Measurements from ENCODE around the gene TREML1. TPM values are rescaled to one million over a fixed set of nuclear protein-coding genes. Genes with fewer than 3 reads are reported as not detected.

TREML1 gene
- total and polyA plus RNA-seq, 2 of the 8 experiments (the other 6 are each of a cell fraction or from before 2014, with no cell fraction given): 0.08 TPM; not detected in 1

GRCh38 chr6:41184761-41185160, 30.6 kb upstream of the TREML1 start:
- Histone ChIP-seq H3K56ac (replicated peaks; ENCODE audit: insufficient read length, low read depth, low read length) (no peak overlapping the region), H4K91ac (replicated peaks; ENCODE audit: insufficient read length, low read length) (no peak overlapping the region), H2BK15ac (ENCODE audit: low read length) (no peak overlapping the region; the same call in 1 of the 2 replicates), H3K36me3 (ENCODE audit: control insufficient read depth in 2 of 4, insufficient read depth in 4 of 4, low read length in 3 of 4) (no peaks in the 10 kb centered on the region), H3K18ac (ENCODE audit: extremely low read depth, low read length) (no peak overlapping the region), H3K14ac (ENCODE audit: insufficient read length) (no peak overlapping the region), H3K79me2 (ENCODE audit: control insufficient read depth in 1 of 2, insufficient read depth in 2 of 2, low read length in 2 of 2) (no peaks in the 10 kb centered on the region), H3K4ac (replicated peaks; ENCODE audit: insufficient read length, low read depth, low read length) (no peak overlapping the region), H3K9me3 (ENCODE audit: insufficient read depth in 2 of 2, low read depth in 1 of 2, low read length in 1 of 2) (peaks cover 1 to 7% of the 10 kb centered on the region in 2 experiments; a peak in 3 of 4 replicates), H3K4me1 (replicated peaks in 1 of 4; ENCODE audit: control insufficient read depth in 3 of 4, insufficient read depth in 4 of 4, low read length in 3 of 4) (peaks cover 0 to 4% (median 0%) of the 10 kb centered on the region in 4 experiments; a peak in 1 of 7 replicates), H2AK5ac (ENCODE audit: low read depth, low read length) (no peak overlapping the region), H3K23me2 (ENCODE audit: low read depth, low read length) (no peaks in the 10 kb centered on the region; the same call in 1 of the 2 replicates), H3K27ac (ENCODE audit: low read depth, low read length) (no peak overlapping the region), H2BK5ac (ENCODE audit: low read depth, low read length) (no peak overlapping the region), H4K5ac (ENCODE audit: insufficient read length, low read depth, low read length) (no peak overlapping the region), H2BK20ac (ENCODE audit: low read length) (no peak overlapping the region), H2AFZ (ENCODE audit: low read length) (no peak overlapping the region), H4K20me1 (replicated peaks in 1 of 2; ENCODE audit: control insufficient read depth in 1 of 2, insufficient read depth in 2 of 2, low read length in 2 of 2) (no peaks in the 10 kb centered on the region), H3K23ac (ENCODE audit: insufficient read length) (no peak overlapping the region), H3K4me3 (ENCODE audit: extremely low read depth in 1 of 4, insufficient read depth in 2 of 4, low read depth in 3 of 4, low read length in 4 of 4) (no peak overlapping the region), H3K79me1 (ENCODE audit: low read depth, low read length) (no peaks in the 10 kb centered on the region), H3K27me3 (replicated peaks in 1 of 4; ENCODE audit: control insufficient read depth in 3 of 4, extremely low read depth in 1 of 4, insufficient read depth in 3 of 4, low read length in 3 of 4) (no peaks in the 10 kb centered on the region), H2BK12ac (ENCODE audit: low read depth, low read length) (no peak overlapping the region), H4K8ac (ENCODE audit: extremely low read depth, insufficient read depth, low read length) (no peak overlapping the region; the same call in 1 of the 2 replicates), H2BK120ac (replicated peaks; ENCODE audit: low read depth, low read length) (no peak overlapping the region), H3K9ac (replicated peaks in 1 of 4; ENCODE audit: extremely low read depth in 1 of 4, low read depth in 3 of 4, low read length in 3 of 4) (no peak overlapping the region), H3K4me2 (ENCODE audit: insufficient read depth in 1 of 2, low read depth in 2 of 2, low read length in 2 of 2) (no peak overlapping the region)
- no peak for FAIRE-seq
- peak in 1 of 2 experiments; percentile 17 for DNase-seq (ENCODE audit: low read depth in 1 of 2, low spot score in 2 of 2)
- TF ChIP-seq MAFK (IDR thresholded peaks at IDR 0.05; ENCODE audit: low read depth, low read length) (no peak), ASH2L (IDR thresholded peaks at IDR 0.05; ENCODE audit: low read length) (no peak), RXRA (IDR thresholded peaks at IDR 0.05; ENCODE audit: insufficient read depth, low read depth, low read length) (no peak), CREB1 (IDR thresholded peaks at IDR 0.05) (no peak), TAF1 (IDR thresholded peaks at IDR 0.05; ENCODE audit: low read depth, low read length) (no peak), SP2 (IDR thresholded peaks at IDR 0.05; ENCODE audit: low read length) (no peak), E2F6 (IDR thresholded peaks at IDR 0.05) (no peak), TAF7 (optimal IDR thresholded peaks at IDR 0.05; ENCODE audit: borderline replicate concordance, low read depth, low read length) (no peak)
- TF ChIP-seq, protein P1, sequence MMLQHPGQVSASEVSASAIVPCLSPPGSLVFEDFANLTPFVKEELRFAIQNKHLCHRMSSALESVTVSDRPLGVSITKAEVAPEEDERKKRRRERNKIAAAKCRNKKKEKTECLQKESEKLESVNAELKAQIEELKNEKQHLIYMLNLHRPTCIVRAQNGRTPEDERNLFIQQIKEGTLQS (IDR thresholded peaks at IDR 0.05; ENCODE audit: insufficient read depth, low read depth, low read length): no peak
- CTCF ChIA-PET (ENCODE audit: partially characterized antibody): interaction anchor here (0.7 to 1.9 kb wide), 4 partner anchors 8 to 44 kb away, joined by 3 to 6 read pairs (median 4); partner anchors contain the start of gene TREML4
- WGBS, 2 experiments (ENCODE audit: extremely low coverage in 1 of 2, insufficient coverage in 1 of 2, insufficient read length in 1 of 2, insufficient replicate concordance in 2 of 2, low coverage in 1 of 2, low lambda C conversion rate in 2 of 2, missing lambda C conversion rate in 1 of 2): 92% methylated on average over 7 of the region's 7 CpGs; no CpG with 5 or more reads in 1 of the 2 experiments
- POLR2A ChIA-PET (ENCODE audit: partially characterized antibody): no interaction called here
